ENCODE data around the gene MAP3K19. TPM values are rescaled to one million over a fixed set of nuclear protein-coding genes. Genes with fewer than 3 reads are reported as not detected.

MAP3K19 gene
- total RNA-seq, 2 experiments from 2014 or later = not detected

DNA sequence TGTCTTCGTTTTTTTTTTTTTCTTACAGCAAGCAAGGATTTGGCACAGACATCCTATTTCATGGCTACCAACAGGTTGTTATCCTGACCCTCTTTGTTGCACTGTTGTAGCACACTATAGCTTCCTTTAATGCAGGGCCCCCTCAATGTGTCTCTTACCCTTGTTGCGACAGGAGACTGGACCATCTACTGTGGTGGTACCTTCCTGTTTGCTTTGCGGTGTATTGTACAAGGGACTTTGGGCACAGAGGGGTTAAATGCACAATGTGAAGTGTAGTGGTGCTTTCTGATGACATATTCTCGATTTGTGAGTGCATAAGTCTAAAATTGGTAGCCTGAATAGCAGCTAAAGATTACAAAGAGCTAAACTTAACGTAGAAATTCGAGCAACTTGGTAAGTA lies 101.2 kb downstream of the MAP3K19 start:
- Mint-ChIP-seq H3K9me3 (ENCODE audit: insufficient read depth) (no peaks in the 10 kb centered on the region), H3K36me3 (ENCODE audit: low read depth) (peaks cover 62% of the 10 kb centered on the region), H3K4me1 (ENCODE audit: low read depth) (peaks cover 23% of the 10 kb centered on the region), H3K4me3 (no peak overlapping the region), H3K27me3 (ENCODE audit: low read depth) (no peaks in the 10 kb centered on the region), H3K27ac (no peak overlapping the region)
- ChIA-PET POLR2A (no interaction called here), CTCF (interaction anchor here (1.1 kb wide), 1 partner anchor 43 kb away, joined by 3 read pairs; no protein-coding TSS in a partner anchor)
- DNase-seq (no peak), ATAC-seq (no peak)

DNA sequence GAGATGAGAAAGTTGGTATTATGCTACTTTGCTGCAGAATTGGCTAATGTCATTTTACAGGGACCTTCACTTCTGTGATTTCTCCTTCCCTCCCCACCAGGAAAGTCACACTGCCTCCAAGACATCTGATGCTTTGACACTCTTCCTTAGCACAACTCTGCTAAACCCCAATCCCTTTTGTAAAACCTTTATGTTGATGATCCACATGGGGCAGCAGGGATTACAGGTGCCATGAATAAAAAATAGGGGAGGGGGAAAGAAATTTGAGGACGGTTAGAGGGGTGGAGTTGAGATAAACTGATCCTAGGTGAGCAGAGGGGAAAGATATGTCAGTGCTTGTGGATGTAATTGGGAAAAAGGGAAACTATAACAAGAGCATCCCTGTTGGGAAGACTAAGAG lies 102.3 kb downstream of the MAP3K19 start:
- Mint-ChIP-seq H3K9me3 (ENCODE audit: insufficient read depth) (no peaks in the 10 kb centered on the region), H3K4me1 (ENCODE audit: low read depth) (peaks cover 17% of the 10 kb centered on the region)

DNA sequence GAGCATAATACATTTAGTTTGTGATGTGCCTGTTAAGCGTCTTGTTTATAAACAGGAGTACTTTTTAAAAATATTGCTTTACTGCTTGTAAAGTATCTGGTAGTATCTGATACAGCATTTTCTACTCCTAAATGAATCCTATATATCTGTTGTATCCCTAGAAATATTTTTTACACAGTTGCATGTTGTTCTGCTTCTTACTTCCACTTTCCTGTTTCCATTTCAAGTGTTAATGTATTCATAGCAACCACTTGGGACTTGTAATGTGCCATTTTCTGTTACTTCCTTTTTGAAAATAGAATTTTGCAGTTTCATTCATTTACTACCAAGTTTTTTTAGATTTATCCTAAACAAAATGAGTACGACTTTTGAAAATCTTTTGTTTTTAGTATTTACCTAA lies 103.7 kb downstream of the MAP3K19 start:
- Mint-ChIP-seq H3K9me3 (ENCODE audit: insufficient read depth) (no peaks in the 10 kb centered on the region), H3K36me3 (ENCODE audit: low read depth) (peaks cover 57% of the 10 kb centered on the region), H3K27ac (no peak overlapping the region), H3K4me1 (ENCODE audit: low read depth) (peaks cover 7% of the 10 kb centered on the region), H3K4me3 (no peak overlapping the region), H3K27me3 (ENCODE audit: low read depth) (no peaks in the 10 kb centered on the region)
- ChIA-PET CTCF (interaction anchor here (1.0 to 1.2 kb wide), 2 partner anchors 17 to 61 kb away, joined by 3 to 7 read pairs; no protein-coding TSS in a partner anchor), POLR2A (no interaction called here)
- DNase-seq (no peak), ATAC-seq (no peak)

More for the DNA sequence above, 102.3 kb downstream of the MAP3K19 start:
- POLR2A ChIA-PET = no interaction called here
- DNase-seq = no peak
- Mint-ChIP-seq H3K36me3 (ENCODE audit: low read depth) (peaks cover 58% of the 10 kb centered on the region), H3K27me3 (ENCODE audit: low read depth) (no peaks in the 10 kb centered on the region), H3K4me3 (no peak overlapping the region), H3K27ac (peak overlapping the region; percentile 6)
- no peak for ATAC-seq
- CTCF ChIA-PET = no interaction called here

DNA sequence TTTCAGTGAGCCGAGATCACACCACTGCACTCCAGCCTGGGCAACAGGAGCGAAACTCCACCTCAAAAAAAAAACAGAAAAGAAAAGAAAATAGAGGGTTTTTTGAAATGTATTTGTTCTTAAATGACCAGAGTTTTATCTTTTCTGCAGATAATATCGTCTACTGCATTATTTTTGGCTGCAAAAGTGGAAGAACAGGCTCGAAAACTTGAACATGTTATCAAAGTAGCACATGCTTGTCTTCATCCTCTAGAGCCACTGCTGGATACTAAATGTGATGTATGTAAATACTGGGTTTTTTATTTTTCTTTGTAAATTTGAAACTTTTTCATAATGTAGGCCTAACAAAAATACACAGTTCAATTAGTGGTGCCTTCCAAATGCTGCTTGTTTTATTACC lies 110.6 kb downstream of the MAP3K19 start:
- H3K9me3 Mint-ChIP-seq (ENCODE audit: insufficient read depth) = no peaks in the 10 kb centered on the region
- H3K4me1 Mint-ChIP-seq (ENCODE audit: low read depth) = peaks cover 33% of the 10 kb centered on the region
- no peak overlapping the region for H3K4me3 Mint-ChIP-seq
- H3K27me3 Mint-ChIP-seq (ENCODE audit: low read depth) = no peaks in the 10 kb centered on the region
- ChIA-PET CTCF (no interaction called here), POLR2A (interaction anchor here (1.0 kb wide), 1 partner anchor 18 kb away, joined by 3 read pairs; the partner anchor contains the start of gene CCNT2)
- H3K27ac Mint-ChIP-seq = no peak overlapping the region
- no peak for DNase-seq
- ATAC-seq = no peak
- peaks cover 60% of the 10 kb centered on the region for H3K36me3 Mint-ChIP-seq (ENCODE audit: low read depth)

DNA sequence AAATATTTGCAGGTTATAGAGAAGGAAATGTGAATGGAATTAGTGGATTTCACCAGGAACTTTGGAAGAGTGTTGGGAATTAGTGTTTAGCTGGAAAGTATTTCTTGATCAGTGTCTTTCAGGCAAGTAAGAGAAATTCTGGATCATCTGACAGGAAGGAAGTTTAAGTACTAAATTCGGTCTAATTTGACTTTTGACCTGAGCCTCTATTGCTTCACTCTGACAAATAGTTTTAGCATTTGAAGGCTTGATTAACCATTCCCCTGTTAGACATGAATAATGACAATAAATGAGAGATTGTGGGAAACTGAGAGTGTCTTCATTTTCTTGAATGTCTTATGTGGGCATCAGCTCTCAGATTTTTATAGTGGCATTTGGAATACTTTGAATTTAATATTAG lies 112.6 kb downstream of the MAP3K19 start:
- ChIA-PET CTCF (interaction anchor here (1.8 kb wide), 1 partner anchor 12 kb away, joined by 4 read pairs; no protein-coding TSS in a partner anchor), POLR2A (interaction anchor here (1.4 kb wide), 1 partner anchor 16 kb away, joined by 4 read pairs; the partner anchor contains the start of gene CCNT2)
- H3K9me3 Mint-ChIP-seq (ENCODE audit: insufficient read depth) = no peaks in the 10 kb centered on the region
- H3K27me3 Mint-ChIP-seq (ENCODE audit: low read depth) = no peaks in the 10 kb centered on the region
- H3K27ac Mint-ChIP-seq = no peak overlapping the region
- peaks cover 59% of the 10 kb centered on the region for H3K36me3 Mint-ChIP-seq (ENCODE audit: low read depth)
- H3K4me3 Mint-ChIP-seq = no peak overlapping the region
- no peak for ATAC-seq
- DNase-seq = no peak
- peaks cover 45% of the 10 kb centered on the region for H3K4me1 Mint-ChIP-seq (ENCODE audit: low read depth)

DNA sequence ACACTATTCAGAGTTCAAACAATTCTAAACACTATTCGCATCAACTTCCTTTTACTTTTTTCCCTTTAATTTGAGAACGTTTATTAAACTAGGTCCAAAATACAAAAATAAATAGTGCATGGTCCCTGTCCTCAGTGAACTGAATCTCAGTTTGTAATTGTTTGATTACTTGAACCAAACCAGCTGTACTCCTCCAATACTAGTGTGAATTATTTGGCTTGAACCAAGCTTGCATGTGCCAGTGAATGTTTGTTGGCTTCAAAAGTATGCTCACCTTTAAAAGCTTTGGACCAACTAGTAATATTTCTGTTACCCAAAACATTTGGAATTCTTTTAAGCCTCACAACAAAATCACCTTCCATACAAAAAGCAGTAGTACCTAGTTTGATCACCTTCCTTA lies 113.1 kb downstream of the MAP3K19 start:
- DNase-seq (no peak), ATAC-seq (no peak)
- no peaks in the 10 kb centered on the region for H3K9me3 Mint-ChIP-seq (ENCODE audit: insufficient read depth)
- peaks cover 45% of the 10 kb centered on the region for H3K4me1 Mint-ChIP-seq (ENCODE audit: low read depth)
- no peak overlapping the region for H3K4me3 Mint-ChIP-seq
- no peak overlapping the region for H3K27ac Mint-ChIP-seq
- peaks cover 55% of the 10 kb centered on the region for H3K36me3 Mint-ChIP-seq (ENCODE audit: low read depth)
- no peaks in the 10 kb centered on the region for H3K27me3 Mint-ChIP-seq (ENCODE audit: low read depth)
- CTCF ChIA-PET = interaction anchor here (1.8 kb wide), 1 partner anchor 12 kb away, joined by 4 read pairs; no protein-coding TSS in a partner anchor
- POLR2A ChIA-PET = interaction anchor here (1.4 kb wide), 1 partner anchor 15 kb away, joined by 4 read pairs; the partner anchor contains the start of gene CCNT2

DNA sequence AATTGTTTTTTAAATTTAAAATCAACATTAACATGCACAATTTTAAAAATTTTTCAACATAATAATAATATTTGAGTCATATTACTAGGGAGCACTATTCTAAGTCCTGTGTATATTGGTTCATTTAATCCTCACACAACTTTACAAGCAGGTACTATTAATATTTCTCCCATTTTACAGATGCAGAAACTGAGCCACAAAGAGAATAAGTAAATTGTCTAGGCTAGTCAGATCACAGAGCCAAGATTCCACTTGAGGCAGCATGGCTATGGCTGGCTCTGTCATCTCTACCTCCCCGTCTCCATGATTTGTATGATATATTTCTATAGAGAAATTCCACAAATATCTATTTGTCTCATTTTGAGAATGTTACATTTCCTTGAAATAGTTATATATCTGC lies 113.5 kb downstream of the MAP3K19 start:
- DNase-seq = no peak
- Mint-ChIP-seq H3K27ac (no peak overlapping the region), H3K4me3 (no peak overlapping the region), H3K36me3 (ENCODE audit: low read depth) (peaks cover 54% of the 10 kb centered on the region), H3K4me1 (ENCODE audit: low read depth) (peaks cover 45% of the 10 kb centered on the region), H3K27me3 (ENCODE audit: low read depth) (no peaks in the 10 kb centered on the region), H3K9me3 (ENCODE audit: insufficient read depth) (no peaks in the 10 kb centered on the region)
- ChIA-PET CTCF (interaction anchor here (1.8 kb wide), 1 partner anchor 11 kb away, joined by 4 read pairs; no protein-coding TSS in a partner anchor), POLR2A (interaction anchor here (1.4 kb wide), 1 partner anchor 15 kb away, joined by 4 read pairs; the partner anchor contains the start of gene CCNT2)
- no peak for ATAC-seq

DNA sequence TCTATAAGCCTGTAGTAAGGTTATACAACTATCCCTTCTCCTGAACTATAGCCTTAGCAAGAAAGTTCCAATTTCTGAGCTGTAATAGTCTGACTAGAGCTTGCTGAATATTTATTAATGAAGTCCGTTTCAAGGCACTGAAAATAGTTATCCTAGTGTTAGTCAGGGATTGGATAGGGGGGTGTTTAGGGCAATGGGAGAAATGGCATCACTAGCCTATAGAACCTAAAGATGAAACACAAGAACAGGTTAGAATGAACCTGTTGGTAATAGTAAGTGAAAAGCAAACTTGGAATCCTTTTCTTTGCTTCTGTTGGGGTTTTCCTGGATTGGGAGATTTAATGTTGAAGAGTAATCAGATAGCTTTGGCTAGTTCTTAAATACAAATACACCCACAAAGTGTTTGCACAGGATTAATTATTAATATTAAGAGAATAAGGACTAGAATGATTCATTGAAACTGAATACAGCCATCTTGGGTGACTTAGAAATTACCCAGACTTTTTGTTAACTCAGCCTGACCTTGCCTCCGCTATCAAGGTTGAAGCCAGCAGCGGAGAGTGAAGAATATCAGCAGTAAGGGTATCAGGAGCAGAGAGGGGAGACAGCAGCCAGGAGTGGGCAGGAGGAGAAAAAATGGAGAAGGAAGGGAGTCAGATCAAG lies 114.3 kb downstream of the MAP3K19 start:
- no peak overlapping the region for H3K4me3 Mint-ChIP-seq
- H3K27ac Mint-ChIP-seq = no peak overlapping the region
- DNase-seq (no peak), ATAC-seq (no peak)
- H3K36me3 Mint-ChIP-seq (ENCODE audit: low read depth) = peaks cover 47% of the 10 kb centered on the region
- H3K4me1 Mint-ChIP-seq (ENCODE audit: low read depth) = peaks cover 41% of the 10 kb centered on the region
- H3K9me3 Mint-ChIP-seq (ENCODE audit: insufficient read depth) = no peaks in the 10 kb centered on the region
- H3K27me3 Mint-ChIP-seq (ENCODE audit: low read depth) = no peaks in the 10 kb centered on the region
- ChIA-PET POLR2A (interaction anchor here (1.0 kb wide), 1 partner anchor 9 kb away, joined by 3 read pairs; no protein-coding TSS in a partner anchor), CTCF (interaction anchor here (1.0 kb wide), 1 partner anchor 71 kb away, joined by 3 read pairs; no protein-coding TSS in a partner anchor)

DNA sequence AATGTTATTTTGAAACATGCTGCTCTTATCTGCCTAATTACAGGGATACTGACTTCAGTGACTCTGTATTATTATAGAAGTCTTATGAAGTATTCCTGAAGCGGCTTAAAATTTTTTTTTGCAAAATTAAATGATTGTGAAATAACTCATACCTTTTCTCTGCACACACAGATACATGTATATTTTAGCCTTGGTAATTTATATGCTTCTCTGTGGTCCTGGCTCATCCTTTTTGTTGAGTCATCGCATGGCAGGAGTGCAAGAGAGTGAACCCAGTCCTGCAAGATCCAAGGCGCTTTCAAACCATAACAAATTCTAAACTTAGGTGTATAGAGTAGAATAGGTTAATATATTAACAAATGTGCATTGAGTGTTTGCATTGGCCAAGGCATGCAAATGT lies 120.1 kb downstream of the MAP3K19 start:
- no peak for ATAC-seq
- no peak for DNase-seq
- peaks cover 47% of the 10 kb centered on the region for H3K36me3 Mint-ChIP-seq (ENCODE audit: low read depth)
- peaks cover 52% of the 10 kb centered on the region for H3K4me1 Mint-ChIP-seq (ENCODE audit: low read depth)
- no peaks in the 10 kb centered on the region for H3K9me3 Mint-ChIP-seq (ENCODE audit: insufficient read depth)
- no peaks in the 10 kb centered on the region for H3K27me3 Mint-ChIP-seq (ENCODE audit: low read depth)
- POLR2A ChIA-PET = interaction anchor here (1.5 kb wide), 1 partner anchor 9 kb away, joined by 3 read pairs; no protein-coding TSS in a partner anchor
- CTCF ChIA-PET = interaction anchor here (1.3 kb wide), 1 partner anchor 15 kb away, joined by 3 read pairs; no protein-coding TSS in a partner anchor
- H3K27ac Mint-ChIP-seq = no peak overlapping the region
- no peak overlapping the region for H3K4me3 Mint-ChIP-seq

DNA sequence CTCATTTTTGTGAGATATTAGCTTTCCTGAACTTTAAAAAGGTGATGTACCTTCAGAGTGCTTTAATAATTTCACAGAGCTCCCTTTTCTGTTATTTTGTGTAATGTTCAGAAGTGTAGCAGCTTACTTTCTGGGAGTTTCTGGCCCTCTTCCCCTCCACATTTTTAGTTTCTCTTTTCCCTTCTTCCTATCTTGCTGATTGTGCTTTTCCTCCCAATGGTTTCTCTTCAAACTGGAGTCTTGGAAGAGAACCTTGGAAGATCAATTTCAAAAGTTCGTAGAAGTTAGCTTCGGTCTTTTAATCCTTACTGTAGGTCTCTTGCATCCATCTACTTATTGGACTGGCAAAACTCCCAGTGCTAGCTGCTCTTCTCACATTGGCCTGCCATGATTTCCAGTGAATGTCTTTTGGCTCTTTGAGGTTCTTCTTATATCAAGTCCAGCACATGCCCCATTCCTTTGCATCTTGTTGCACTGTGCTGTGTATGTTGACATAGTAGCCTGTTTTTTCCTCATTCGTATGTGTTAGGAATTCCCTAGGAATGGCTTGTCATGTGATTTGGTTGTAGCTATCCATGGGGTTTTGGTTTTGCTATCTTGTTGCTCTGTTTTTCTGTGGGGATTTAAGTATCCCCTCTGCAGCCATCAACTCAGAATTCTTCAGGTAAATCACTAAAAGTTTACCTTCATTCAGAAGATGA lies 120.9 kb downstream of the MAP3K19 start:
- Mint-ChIP-seq H3K27ac (no peak overlapping the region), H3K4me3 (no peak overlapping the region)
- CTCF ChIA-PET = interaction anchor here (0.9 to 1.3 kb wide), 2 partner anchors 16 to 875 kb away, joined by 3 read pairs; no protein-coding TSS in a partner anchor

DNA sequence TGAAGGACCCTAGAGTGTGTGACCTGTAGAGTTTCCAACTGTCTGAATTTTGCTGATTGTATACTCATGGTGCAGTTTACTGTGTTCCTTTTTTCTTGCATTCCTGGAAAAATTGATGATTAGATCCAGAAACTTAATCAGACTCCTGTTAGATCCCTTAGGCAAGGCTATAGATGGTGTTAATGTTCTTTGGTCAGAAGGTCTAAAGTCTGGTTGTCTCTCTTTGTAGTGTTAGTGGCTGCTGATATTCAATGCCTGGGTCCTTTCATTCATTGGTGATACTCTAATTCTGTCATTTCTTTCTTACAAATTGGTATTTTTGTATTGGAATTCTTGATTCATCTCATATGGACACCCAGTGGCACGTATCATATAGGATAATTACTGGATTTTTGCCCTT lies 122.3 kb downstream of the MAP3K19 start:
- Mint-ChIP-seq H3K9me3 (ENCODE audit: insufficient read depth) (no peaks in the 10 kb centered on the region), H3K4me3 (no peak overlapping the region), H3K27ac (no peak overlapping the region), H3K36me3 (ENCODE audit: low read depth) (peaks cover 39% of the 10 kb centered on the region), H3K4me1 (ENCODE audit: low read depth) (peaks cover 51% of the 10 kb centered on the region), H3K27me3 (ENCODE audit: low read depth) (no peaks in the 10 kb centered on the region)
- POLR2A ChIA-PET = no interaction called here
- ATAC-seq (no peak), DNase-seq (no peak)
- CTCF ChIA-PET = no interaction called here

More for the DNA sequence above, 120.9 kb downstream of the MAP3K19 start:
- peaks cover 44% of the 10 kb centered on the region for H3K36me3 Mint-ChIP-seq (ENCODE audit: low read depth)
- H3K4me1 Mint-ChIP-seq (ENCODE audit: low read depth) = peaks cover 55% of the 10 kb centered on the region
- DNase-seq (no peak), ATAC-seq (no peak)
- no peaks in the 10 kb centered on the region for H3K27me3 Mint-ChIP-seq (ENCODE audit: low read depth)
- POLR2A ChIA-PET = interaction anchor here (1.5 kb wide), 1 partner anchor 8 kb away, joined by 3 read pairs; no protein-coding TSS in a partner anchor
- no peaks in the 10 kb centered on the region for H3K9me3 Mint-ChIP-seq (ENCODE audit: insufficient read depth)

All from activated CD8-positive, alpha-beta T cell treated with anti-CD3 and anti-CD28 coated beads, Interleukin-2, amount 10 ng/mL, durations not matched to agents 7 days and 5 days (primary cell).